Transverse colon (tissue), 4 donors: ENCODE results near the gene DPYD. TPM values are rescaled to one million over a fixed set of nuclear protein-coding genes. Genes with fewer than 3 reads are reported as not detected.

Source experiments
- DNase-seq: peaks from one replicate; pipeline ENCODE4 v3.0.0-alpha.2; 2019
- H3K27ac ChIP-seq, 4 donors: fragments of 200-600 bp; sonication (generic); 2 replicates each; pipeline ENCODE4 v1.5.1; 2016 to 2018; ENCODE audit warnings: inconsistent platforms in 4 of 4
- H3K27me3 ChIP-seq: fragments of 200-600 bp; sonication (generic); 2 replicates; pipeline ENCODE4 v1.5.1; 2017; ENCODE audit warnings: inconsistent platforms
- H3K36me3 ChIP-seq, 4 donors: fragments of 200-600 bp; sonication (generic); 2 replicates each; pipeline ENCODE4 v1.5.1; 2017 to 2019; ENCODE audit warnings: inconsistent platforms in 4 of 4
- H3K4me1 ChIP-seq, 4 donors: fragments of 200-600 bp; sonication (generic); 2 replicates each; pipeline ENCODE4 v1.5.1; 2017 to 2020; ENCODE audit warnings: inconsistent platforms in 4 of 4
- H3K4me3 ChIP-seq, 4 donors: fragments of 200-600 bp; sonication (generic); 1 replicate in 1 of 4; 2 replicates in 3 of 4; pipeline versions ENCODE4 v1.5.1 to v1.6.1; 2017 to 2019; ENCODE audit warnings: inconsistent platforms in 4 of 4
- H3K9me3 ChIP-seq, 2 donors: fragments of 200-600 bp; sonication (generic); 2 replicates each; pipeline ENCODE4 v1.5.1; 2017 to 2019; ENCODE audit warnings: inconsistent platforms in 2 of 2
- CTCF ChIP-seq, 5 experiments: fragments of 200-600 bp in 3 of 5; fragments of 450-650 bp in 2 of 5; sonication (generic) in 3 of 5; IDR thresholded peaks; 1 replicate in 2 of 5; 2 replicates in 3 of 5; pipeline ENCODE4 v1.5.1; 2016 to 2017; ENCODE audit warnings: antibody characterized with exemption in 5 of 5, inconsistent platforms in 3 of 5, mild to moderate bottlenecking in 2 of 5, moderate library complexity in 1 of 5
- EP300 ChIP-seq: sonication (generic); formaldehyde crosslinking; IDR thresholded peaks from one replicate; pipeline ENCODE4 v1.6.1; 2017; ENCODE audit warnings: antibody characterized with exemption, low read depth
- POLR2A ChIP-seq: fragments of 450-650 bp; IDR thresholded peaks from one replicate; pipeline ENCODE4 v1.6.1; 2016; ENCODE audit warnings: antibody characterized with exemption, mild to moderate bottlenecking, moderate library complexity
- POLR2AphosphoS5 ChIP-seq, 3 donors: sonication (generic); formaldehyde crosslinking; IDR thresholded peaks; one replicate each; pipeline ENCODE4 v1.6.1; 2016; ENCODE audit warnings: antibody characterized with exemption in 3 of 3
- WGBS, 2 donors: methylation state at CpG; one replicate each; pipeline ENCODE4 v1.1.5; 2018; ENCODE audit warnings: low coverage in 1 of 2; 5-methylcytosine and 5-hydroxymethylcytosine counted together
- in situ Hi-C, 4 donors: fragments of 200-750 bp; cut with MboI; loops; one replicate each; pipeline versions ENCODE4 v1.15.0 to v1.15.1; 2017; ENCODE audit warnings: low sequenced_read_pairs in 3 of 4, low pct_ligation_motif_present in 1 of 4, low pct_unique_long_range_greater_than_20kb in 1 of 4
- intact Hi-C: fragments of 100-400 bp; cut with DNase I; formaldehyde crosslinking; loops from one replicate; pipeline ENCODE4 v1.15.1; 2023; ENCODE audit warnings: low total_unique reads
- total RNA-seq, 4 donors: library from RNA; depleted of rRNA; stranded (reverse); fragments of >200 nt; gene quantifications; one replicate each; pipeline ENCODE4 v1.1.0, GENCODE V29; 2016

Gene DPYD
- total RNA-seq, 4 donors from 2014 or later: 11.2 to 34.8 (median 26.0) TPM

- TF ChIP-seq POLR2AphosphoS5 (IDR thresholded peaks at IDR 0.05) (no peak), EP300 (no peak), POLR2A (no peak), CTCF (IDR thresholded peaks at IDR 0.05) (no peak)
- intact Hi-C loops: no loop called here
- Histone ChIP-seq H3K27ac (no peak overlapping the region), H3K4me3 (no peak overlapping the region), H3K9me3 (peaks cover 4 to 6% of the 10 kb centered on the region in 2 donors), H3K36me3 (no peaks in the 10 kb centered on the region), H3K4me1 (no peaks in the 10 kb centered on the region), H3K27me3 (no peaks in the 10 kb centered on the region)
- no peak for DNase-seq
- 100% methylated on average over 1 of the region's 1 CpG for WGBS, 2 donors
- in situ Hi-C loops: no loop called here
These were observed 34.6 kb downstream of the DPYD start for GRCh38 chr1:97886199-97886598.

GRCh38 chr1:97883823-97884222 lies 37.0 kb downstream of the DPYD start:
- peaks cover 0 to 4% of the 10 kb centered on the region in 2 donors for H3K9me3 ChIP-seq
- no peaks in the 10 kb centered on the region for H3K27me3 ChIP-seq
- no peaks in the 10 kb centered on the region for H3K36me3 ChIP-seq
- TF ChIP-seq EP300 (no peak), POLR2A (no peak), POLR2AphosphoS5 (IDR thresholded peaks at IDR 0.05) (no peak), CTCF (IDR thresholded peaks at IDR 0.05) (no peak)
- WGBS, 2 donors: 79 to 95% methylated on average over 1 of the region's 1 CpG
- in situ Hi-C loops: no loop called here
- intact Hi-C loops: no loop called here
- no peak overlapping the region for H3K4me3 ChIP-seq
- no peak overlapping the region for H3K27ac ChIP-seq
- H3K4me1 ChIP-seq: no peaks in the 10 kb centered on the region
- DNase-seq: no peak

GRCh38 chr1:97877307-97877706 lies 43.5 kb downstream of the DPYD start:
- Histone ChIP-seq H3K4me1 (no peaks in the 10 kb centered on the region), H3K4me3 (no peak overlapping the region), H3K27ac (no peak overlapping the region), H3K27me3 (no peaks in the 10 kb centered on the region), H3K9me3 (no peaks in the 10 kb centered on the region), H3K36me3 (no peaks in the 10 kb centered on the region)
- in situ Hi-C loops (no loop called here), intact Hi-C loops (no loop called here)
- WGBS, 2 donors: 86 to 88% methylated on average over 2 of the region's 2 CpGs
- TF ChIP-seq CTCF (IDR thresholded peaks at IDR 0.05) (no peak), POLR2AphosphoS5 (IDR thresholded peaks at IDR 0.05) (no peak), EP300 (no peak), POLR2A (no peak)
- no peak for DNase-seq

GRCh38 chr1:97875996-97876395 lies 44.8 kb downstream of the DPYD start:
- intact Hi-C loops (no loop called here), in situ Hi-C loops (no loop called here)
- H3K4me3 ChIP-seq: no peak overlapping the region
- no peaks in the 10 kb centered on the region for H3K27me3 ChIP-seq
- TF ChIP-seq POLR2AphosphoS5 (IDR thresholded peaks at IDR 0.05) (no peak), POLR2A (no peak), EP300 (no peak), CTCF (IDR thresholded peaks at IDR 0.05) (no peak)
- H3K9me3 ChIP-seq: no peaks in the 10 kb centered on the region
- no peak for DNase-seq
- H3K27ac ChIP-seq: no peak overlapping the region
- WGBS, 2 donors: 80 to 81% methylated on average over 2 to 3 of the region's 3 CpGs
- H3K4me1 ChIP-seq: no peaks in the 10 kb centered on the region
- no peaks in the 10 kb centered on the region for H3K36me3 ChIP-seq
